GM15510 (cell line): Measurements from ENCODE around the gene SIM1.

Experiments used
- POLR2A ChIP-seq: IDR thresholded peaks from 3 replicates; pipeline ENCODE4 v1.6.1; 2011; ENCODE audit warnings: borderline replicate concordance; ENCODE audit not compliant: insufficient read length; ENCODE audit errors: extremely low read depth

The SIM1 gene

DNA sequence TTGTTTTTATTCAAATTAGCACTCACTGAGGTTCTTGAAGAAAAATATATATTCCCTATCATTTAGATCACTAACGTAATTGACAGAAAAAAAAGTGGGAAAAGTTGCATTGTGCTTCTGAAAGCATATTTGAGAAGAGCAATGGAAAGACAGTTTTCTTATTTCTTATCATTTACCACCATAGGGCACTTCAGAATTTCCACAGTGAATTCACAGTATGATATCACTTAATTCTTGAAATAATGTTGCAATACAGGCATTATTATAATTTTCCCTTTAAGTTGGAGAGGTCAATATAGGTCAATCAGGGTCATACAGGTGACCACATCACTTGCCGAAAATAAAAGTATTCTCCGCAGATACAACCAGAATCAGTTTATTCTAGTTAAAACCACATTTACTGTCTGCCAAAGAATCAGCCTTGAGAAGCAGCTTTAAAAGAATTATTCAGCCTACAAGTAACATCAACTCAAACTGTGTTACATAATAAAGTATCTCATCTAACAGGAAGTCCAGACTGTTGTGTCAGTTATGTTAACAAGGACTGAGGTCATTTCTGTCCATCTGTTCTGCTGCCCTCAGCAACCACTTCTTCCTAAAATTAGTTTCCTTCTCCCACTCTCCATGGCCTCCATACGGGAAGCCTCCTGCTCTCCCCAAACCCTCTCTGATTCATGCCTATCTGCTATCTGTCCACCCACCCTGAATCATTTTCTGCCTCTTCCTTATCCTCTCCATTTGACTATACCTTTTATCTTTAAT lies 121.2 kb downstream of the SIM1 start:
- TF ChIP-seq POLR2A, result no peak

DNA sequence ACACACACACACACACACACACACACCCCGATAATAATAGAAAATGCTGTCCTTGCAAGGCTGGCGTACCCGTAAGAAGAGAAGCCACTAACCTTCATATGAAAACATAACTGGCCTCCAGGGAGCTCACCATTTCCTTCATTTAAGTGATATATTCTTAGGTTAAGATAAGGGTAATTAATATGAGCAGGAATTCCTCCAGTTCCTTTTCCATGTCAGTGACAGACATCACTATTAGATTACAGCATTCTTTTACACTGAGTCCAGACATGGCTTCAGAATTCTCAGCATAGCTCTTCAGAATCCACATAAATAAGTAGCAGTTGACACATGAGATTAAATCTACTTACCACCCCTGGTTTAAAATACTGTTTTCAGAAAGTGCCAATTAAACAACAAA lies 121.9 kb downstream of the SIM1 start:
- TF ChIP-seq POLR2A, result no peak

DNA sequence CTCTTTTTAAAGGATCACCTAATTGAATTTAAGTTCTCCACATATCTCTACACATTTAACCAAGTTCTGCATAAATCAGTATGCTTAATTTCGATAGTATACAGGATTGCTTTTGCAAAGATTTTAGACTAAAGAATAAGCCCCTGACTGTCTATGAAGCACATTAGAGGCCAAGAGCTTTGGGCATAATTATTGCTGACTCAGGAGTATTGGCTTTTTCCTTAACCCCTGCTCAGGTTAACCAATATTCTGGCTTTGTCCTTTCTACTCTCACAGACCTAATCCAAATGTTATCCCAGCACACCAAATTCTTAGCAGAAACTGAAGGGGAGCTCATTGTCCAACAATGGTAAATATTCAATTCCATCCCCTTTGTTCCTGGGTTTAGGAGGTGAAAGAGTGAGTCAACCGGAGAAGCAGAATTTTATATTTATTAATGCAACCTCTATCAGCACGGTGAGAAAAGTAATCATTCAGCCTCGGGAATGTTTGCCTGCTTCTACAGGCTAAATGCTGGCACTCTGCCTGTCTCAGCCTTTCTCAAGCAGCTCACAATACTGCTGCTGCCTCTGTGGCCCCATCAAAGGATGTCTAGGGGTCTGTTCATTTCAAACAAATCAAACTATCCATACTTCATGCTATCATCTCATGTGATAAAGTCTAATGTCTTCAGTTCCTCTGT lies 125.0 kb downstream of the SIM1 start:
- no peak for TF ChIP-seq POLR2A

DNA sequence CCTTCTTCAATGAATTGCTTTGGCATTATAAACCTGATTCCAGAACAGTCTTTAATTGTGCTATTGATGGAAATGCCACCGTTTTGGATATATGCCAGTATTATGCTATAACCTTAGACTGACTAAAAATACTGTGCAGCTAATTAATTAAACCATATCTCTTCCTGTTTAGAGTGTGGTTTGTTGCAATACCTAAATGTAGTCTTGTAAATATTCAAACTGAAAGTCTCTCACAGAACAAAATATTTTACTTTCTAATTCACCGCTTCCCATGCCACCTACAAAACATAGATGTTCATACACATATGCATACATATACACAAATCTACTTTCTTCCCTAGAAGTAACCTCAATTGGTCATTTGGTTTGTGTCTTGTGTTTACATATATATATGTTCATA lies 126.6 kb downstream of the SIM1 start:
- no peak for TF ChIP-seq POLR2A

DNA sequence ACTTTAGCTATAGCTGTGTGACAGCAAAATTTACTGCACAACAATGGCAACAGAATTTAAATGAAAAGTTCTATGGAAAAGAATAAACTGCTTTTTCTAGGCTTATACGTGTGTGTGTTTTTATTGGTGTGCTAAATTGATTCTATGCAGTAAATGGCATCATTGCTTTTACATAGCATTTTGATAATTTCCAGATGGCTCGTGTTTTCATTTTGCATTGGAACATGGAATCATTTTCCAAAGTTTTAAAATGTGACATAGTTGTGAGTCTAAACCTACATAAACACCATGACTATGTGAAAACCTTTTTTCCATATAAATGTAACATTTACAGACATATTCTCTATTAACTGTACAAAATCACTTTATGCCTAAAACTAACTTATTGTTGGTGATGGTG lies 127.8 kb downstream of the SIM1 start:
- TF ChIP-seq POLR2A, result no peak

DNA sequence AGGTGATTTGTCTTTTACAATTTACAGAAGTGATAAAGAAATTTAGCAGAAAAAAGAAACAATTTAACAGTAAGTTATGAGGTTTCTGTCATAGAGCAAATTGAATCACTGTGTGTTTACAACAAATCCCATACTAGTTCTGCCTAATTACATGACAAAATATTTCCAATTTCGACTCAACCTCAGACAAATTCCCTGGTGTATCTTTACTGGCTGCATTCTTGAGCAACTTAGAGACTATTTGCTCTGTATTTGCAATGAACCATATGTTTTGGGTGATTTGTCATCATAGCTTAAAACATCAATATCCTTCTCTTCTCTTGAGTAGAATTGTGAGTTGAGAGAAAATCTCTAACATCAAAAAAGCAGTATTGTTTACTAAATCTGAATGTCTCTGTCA lies 128.7 kb downstream of the SIM1 start:
- no peak for TF ChIP-seq POLR2A
